SK-N-SH treated with all-trans-retinoic acid at 6 μM for 48 hours (cell line): ENCODE data around the gene SHC3.

Experiments
- OSR1 ChIP-seq: fragments of 250-450 bp; sonication (Bioruptor Pico); IDR thresholded peaks from 2 replicates; pipeline ENCODE4 v1.8.0; 2022; ENCODE audit warnings: moderate library complexity, mild to moderate bottlenecking, inconsistent platforms
- ZC3H10 ChIP-seq: fragments of 250-450 bp; sonication (Bioruptor Pico); IDR thresholded peaks from 2 replicates; pipeline ENCODE4 v1.5.1; 2021; ENCODE audit warnings: mild to moderate bottlenecking, moderate library complexity

DNA sequence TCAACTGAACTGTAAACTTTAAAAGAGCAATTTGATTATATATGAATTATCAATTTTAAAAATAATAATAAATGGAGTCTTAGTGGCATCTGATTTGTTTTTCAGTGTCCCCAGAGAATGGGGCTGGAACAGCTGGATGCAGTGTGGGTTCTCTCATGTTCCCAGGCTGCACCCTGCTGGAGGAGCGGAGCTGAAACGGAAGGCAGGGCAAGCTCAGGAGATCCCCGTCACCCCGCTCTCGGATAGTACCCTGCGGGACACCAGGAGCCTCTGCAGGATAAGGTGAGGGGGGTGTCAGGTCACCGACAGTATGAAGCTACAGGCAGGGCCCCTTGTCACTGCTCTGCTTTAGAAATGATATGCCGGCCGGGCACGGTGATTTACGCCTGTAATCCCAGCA lies 130.0 kb downstream of the SHC3 start:
- TF ChIP-seq ZC3H10 (CRISPR knock-in tag) = no peak
- TF ChIP-seq OSR1 (CRISPR knock-in tag) = no peak
